Vagina (tissue), 2 donors: ENCODE results near the gene TNS3.

Experiments used
- POLR2A ChIP-seq, 2 donors: fragments of 450-650 bp; IDR thresholded peaks; one replicate each; pipeline ENCODE4 v1.6.1; 2017; ENCODE audit warnings: antibody characterized with exemption in 2 of 2, mild to moderate bottlenecking in 2 of 2, moderate library complexity in 2 of 2
- POLR2AphosphoS5 ChIP-seq, 2 donors: sonication (generic); formaldehyde crosslinking; IDR thresholded peaks; one replicate each; pipeline ENCODE4 v1.9.0; 2017; ENCODE audit warnings: antibody characterized with exemption in 2 of 2, mild to moderate bottlenecking in 2 of 2, low read depth in 1 of 2; ENCODE audit not compliant: insufficient read depth in 1 of 2
- TF ChIP-seq, protein P1 (sequence below), 3 experiments: fragments of 450-650 bp in 2 of 3; fragments of 200-600 bp in 1 of 3; sonication (generic) in 1 of 3; IDR thresholded peaks; one replicate each; pipeline ENCODE4 v1.5.1; 2017 to 2019; ENCODE audit warnings: antibody characterized with exemption in 3 of 3, mild to moderate bottlenecking in 2 of 3, moderate library complexity in 2 of 3

DNA sequence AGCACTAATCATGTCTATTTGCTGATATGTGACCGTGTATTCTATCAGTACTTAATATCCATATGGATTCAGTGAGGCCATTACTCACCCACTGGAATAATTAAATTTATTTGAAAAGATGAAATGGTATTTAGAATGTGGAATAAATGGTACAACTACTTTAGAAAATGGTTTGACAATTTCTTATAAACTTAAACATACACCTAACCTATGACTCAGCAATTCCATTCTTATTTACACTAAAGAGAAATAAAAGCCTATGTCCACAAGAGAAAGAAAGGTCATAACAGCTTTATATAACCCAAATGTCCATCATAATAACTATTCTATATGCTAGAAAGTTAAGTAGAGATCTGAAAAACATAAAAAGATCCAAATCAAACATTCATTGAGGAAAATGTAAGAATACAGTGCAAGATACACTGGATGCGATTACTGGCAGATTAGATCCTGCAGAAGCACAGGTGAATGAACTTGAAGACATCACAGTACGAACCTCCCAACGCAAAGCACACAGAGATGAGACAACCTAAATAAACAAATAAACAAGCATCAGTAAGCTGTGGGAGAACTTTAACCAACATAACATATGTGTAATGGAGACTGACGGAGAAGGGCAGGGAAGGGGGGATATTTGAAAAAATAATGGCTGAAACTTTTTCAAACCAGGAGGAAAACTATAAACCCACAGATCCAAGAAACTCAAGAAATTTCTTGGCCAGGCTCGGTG, 51.9 kb downstream of the TNS3 start:
- TF ChIP-seq POLR2A (IDR thresholded peaks at IDR 0.05) = no peak
- TF ChIP-seq, protein P1, sequence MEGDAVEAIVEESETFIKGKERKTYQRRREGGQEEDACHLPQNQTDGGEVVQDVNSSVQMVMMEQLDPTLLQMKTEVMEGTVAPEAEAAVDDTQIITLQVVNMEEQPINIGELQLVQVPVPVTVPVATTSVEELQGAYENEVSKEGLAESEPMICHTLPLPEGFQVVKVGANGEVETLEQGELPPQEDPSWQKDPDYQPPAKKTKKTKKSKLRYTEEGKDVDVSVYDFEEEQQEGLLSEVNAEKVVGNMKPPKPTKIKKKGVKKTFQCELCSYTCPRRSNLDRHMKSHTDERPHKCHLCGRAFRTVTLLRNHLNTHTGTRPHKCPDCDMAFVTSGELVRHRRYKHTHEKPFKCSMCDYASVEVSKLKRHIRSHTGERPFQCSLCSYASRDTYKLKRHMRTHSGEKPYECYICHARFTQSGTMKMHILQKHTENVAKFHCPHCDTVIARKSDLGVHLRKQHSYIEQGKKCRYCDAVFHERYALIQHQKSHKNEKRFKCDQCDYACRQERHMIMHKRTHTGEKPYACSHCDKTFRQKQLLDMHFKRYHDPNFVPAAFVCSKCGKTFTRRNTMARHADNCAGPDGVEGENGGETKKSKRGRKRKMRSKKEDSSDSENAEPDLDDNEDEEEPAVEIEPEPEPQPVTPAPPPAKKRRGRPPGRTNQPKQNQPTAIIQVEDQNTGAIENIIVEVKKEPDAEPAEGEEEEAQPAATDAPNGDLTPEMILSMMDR (IDR thresholded peaks at IDR 0.05) = no peak
- TF ChIP-seq POLR2AphosphoS5 (IDR thresholded peaks at IDR 0.05; ENCODE audit: insufficient read depth in 1 of 2, low read depth in 1 of 2) = no peak
